Right ventricle myocardium superior (tissue), 1 donor: ENCODE results near the gene CRADD. TPM values are rescaled to one million over a fixed set of nuclear protein-coding genes. Genes with fewer than 3 reads are reported as not detected.
"Not testable (repeated sequence)": the region's sequence is repeated elsewhere in the genome, so short reads cannot be mapped to it uniquely, and the experiment has no call there.

Experiments
- ATAC-seq: fragments of 200-7000 bp; cut with Tn5 transposase; one replicate; pipeline ENCODE4 v1.9.1; 2020; ENCODE audit warnings: mild to moderate bottlenecking; ENCODE audit not compliant: poor library complexity
- DNase-seq: peaks from one replicate; pipeline ENCODE4 v3.0.0-alpha.2; 2020
- intact Hi-C: fragments of 100-400 bp; cut with DNase I; formaldehyde crosslinking; loops from one replicate; pipeline ENCODE4 v1.11.2; 2022
- total RNA-seq: library from RNA; stranded (reverse); fragmentation: NEBNext Ultra II Directional; extraction: Animal tissue kit (Norgen Biotek cat#: 25700); gene quantifications from one replicate; pipeline ENCODE4 v1.2.1, GENCODE V29; 2021
- donor health status: DM: no; HTN: yes; CAD: no; lungs with severe emphysema.

CRADD gene
- total RNA-seq, 1 donor from 2014 or later = 35.8 TPM

- intact Hi-C loops = no loop called here
- no peak for ATAC-seq
- DNase-seq = no peak
Measured at GRCh38 chr12:93786656-93787397, 109.7 kb downstream of the CRADD start.

- ATAC-seq (no peak), DNase-seq (no peak)
- intact Hi-C loops = no loop called here
Measured at GRCh38 chr12:93788853-93789252, 111.7 kb downstream of the CRADD start.

GRCh38 chr12:93789767-93790166 is 112.6 kb downstream of the CRADD start:
- no peak for ATAC-seq
- intact Hi-C loops = no loop called here
- no peak for DNase-seq

- no peak for ATAC-seq
- no peak for DNase-seq
- intact Hi-C loops = no loop called here
Measured at GRCh38 chr12:93790472-93791152, 113.4 kb downstream of the CRADD start.

- DNase-seq = no peak
- intact Hi-C loops = no loop called here
- ATAC-seq = no peak
Measured at GRCh38 chr12:93793007-93793406, 115.8 kb downstream of the CRADD start.

GRCh38 chr12:93793983-93794382 is 116.8 kb downstream of the CRADD start:
- intact Hi-C loops = no loop called here
- peak; percentile 63 for ATAC-seq

GRCh38 chr12:93794738-93795137 is 117.6 kb downstream of the CRADD start:
- intact Hi-C loops = no loop called here
- no peak for ATAC-seq

More at GRCh38 chr12:93793983-93794382, 116.8 kb downstream of the CRADD start:
- no peak for DNase-seq

GRCh38 chr12:93795352-93795751 is 118.2 kb downstream of the CRADD start:
- ATAC-seq = no peak

More at GRCh38 chr12:93794738-93795137, 117.6 kb downstream of the CRADD start:
- no peak for DNase-seq

GRCh38 chr12:93796729-93797128 is 119.6 kb downstream of the CRADD start:
- ATAC-seq = no peak
- no peak for DNase-seq
- intact Hi-C loops = no loop called here

More at GRCh38 chr12:93795352-93795751, 118.2 kb downstream of the CRADD start:
- no peak for DNase-seq
- intact Hi-C loops = no loop called here

- DNase-seq (no peak), ATAC-seq (no peak)
- intact Hi-C loops = no loop called here
Measured at GRCh38 chr12:93798279-93799151, 121.3 kb downstream of the CRADD start.

- DNase-seq, intact Hi-C loops, ATAC-seq: not testable (repeated sequence)
Measured at GRCh38 chr12:93801666-93802065, 124.5 kb downstream of the CRADD start.

- DNase-seq (peak; percentile 51), ATAC-seq (peak; percentile 35)
- intact Hi-C loops = no loop called here
Measured at GRCh38 chr12:93802293-93802692, 125.1 kb downstream of the CRADD start.

GRCh38 chr12:93802698-93803423 is 125.7 kb downstream of the CRADD start:
- intact Hi-C loops = no loop called here
- no peak for DNase-seq
- ATAC-seq = peak; percentile 43

- DNase-seq (no peak), ATAC-seq (peak; percentile 74)
- intact Hi-C loops = no loop called here
Measured at GRCh38 chr12:93803424-93803807, 126.2 kb downstream of the CRADD start.

- intact Hi-C loops = no loop called here
- ATAC-seq = no peak
- DNase-seq = no peak
Measured at GRCh38 chr12:93804392-93805179, 127.4 kb downstream of the CRADD start.

GRCh38 chr12:93805736-93806141 is 128.6 kb downstream of the CRADD start:
- peak; percentile 19 for ATAC-seq

GRCh38 chr12:93807354-93807753 is 130.2 kb downstream of the CRADD start:
- ATAC-seq (no peak), DNase-seq (no peak)
- intact Hi-C loops = no loop called here

More at GRCh38 chr12:93805736-93806141, 128.6 kb downstream of the CRADD start:
- DNase-seq = no peak
- intact Hi-C loops = no loop called here
